DLD1 (cell line): ENCODE results near the gene HLA-G.

Experiments
- in situ Hi-C: cut with HindIII; loops from 2 replicates; pipeline ENCODE4 v1.10.0; 2017; ENCODE audit warnings: low sequenced_read_pairs

The HLA-G gene

DNA sequence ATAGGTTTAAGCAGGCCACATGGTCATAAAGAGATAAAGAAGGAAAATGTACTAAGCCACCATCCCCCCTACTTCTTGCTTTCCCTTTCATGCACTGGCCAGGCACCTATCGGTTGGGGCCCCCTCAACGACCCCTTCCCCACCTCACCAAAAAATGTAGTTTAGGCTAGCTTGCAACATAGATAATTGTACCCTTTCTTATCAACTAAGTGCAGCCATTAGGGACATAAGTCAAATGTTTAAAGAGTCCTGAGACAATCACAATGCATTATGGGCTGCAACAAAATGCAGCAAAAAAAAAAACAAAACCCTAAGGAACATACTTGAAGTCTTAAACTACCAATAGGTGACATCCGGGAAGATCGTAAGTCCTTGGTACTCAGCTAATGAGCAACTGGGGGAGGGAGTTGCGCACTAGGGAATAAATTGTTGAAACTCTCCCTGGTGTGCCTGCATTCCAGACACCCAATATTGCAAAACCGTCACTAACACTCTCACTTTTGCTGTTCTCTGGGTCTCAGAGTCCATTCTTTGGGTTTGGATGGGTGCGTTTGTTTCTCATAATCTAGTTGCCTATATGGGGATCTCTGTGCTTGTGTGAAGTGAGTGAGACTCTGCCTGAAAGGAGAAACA, 12.4 kb upstream of the HLA-G start:
- in situ Hi-C loops = no loop called here

DNA sequence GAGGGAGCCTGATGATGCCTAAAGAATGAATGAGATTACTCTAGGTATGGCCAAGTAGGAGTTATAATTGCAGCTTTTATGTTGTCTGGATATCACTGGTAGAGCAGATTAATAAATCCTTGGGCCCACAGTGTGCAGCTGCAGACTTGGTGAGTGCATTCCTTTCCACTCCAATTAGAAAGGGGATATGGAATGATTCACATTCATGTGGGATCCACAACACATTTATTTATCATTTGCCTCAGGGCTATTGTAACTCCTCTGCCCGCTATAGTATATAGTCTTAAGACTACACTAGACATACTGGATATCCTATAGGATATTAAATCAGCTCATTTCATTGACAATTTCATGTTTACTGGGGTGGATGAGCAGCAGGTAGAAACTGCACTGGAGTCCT, 11.6 kb upstream of the HLA-G start:
- in situ Hi-C loops = no loop called here

DNA sequence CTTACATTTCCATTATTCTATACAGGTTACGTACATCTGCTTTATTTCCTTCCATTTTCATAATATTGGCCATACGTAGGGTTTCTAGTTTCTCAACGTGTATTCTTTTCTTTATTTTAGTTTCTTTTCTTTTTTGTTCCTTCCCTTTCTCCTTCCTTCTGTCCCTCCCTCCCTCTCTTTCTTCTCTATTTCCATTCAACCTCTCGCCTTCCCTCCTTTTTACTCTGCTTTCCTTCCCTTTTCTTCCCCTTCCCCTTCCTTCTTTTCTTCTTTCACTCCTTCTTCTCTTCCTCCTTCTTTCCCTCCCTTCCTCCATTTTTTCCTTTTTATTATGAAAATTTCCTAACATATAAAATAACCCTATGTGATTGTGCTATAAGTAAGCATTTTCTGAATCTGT, 8.7 kb upstream of the HLA-G start:
- in situ Hi-C loops = no loop called here

DNA sequence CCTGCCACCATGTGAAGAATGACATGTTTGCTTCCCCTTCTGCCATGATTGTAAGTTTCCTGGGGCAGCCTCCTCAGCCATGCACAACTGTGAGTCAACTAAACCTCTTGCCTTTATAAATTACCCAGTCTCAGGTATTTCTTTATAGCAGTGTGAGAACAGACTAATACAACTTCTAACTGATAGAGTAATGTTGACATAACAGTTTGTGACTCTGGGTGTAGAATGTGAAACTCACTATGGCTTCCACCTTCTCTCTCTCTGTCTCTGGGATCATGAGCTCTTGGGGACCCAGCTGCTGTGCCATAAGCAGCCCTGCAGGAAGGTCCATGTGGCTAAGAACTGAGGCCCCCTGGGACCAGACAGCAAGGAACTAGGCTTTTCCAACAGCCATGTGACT, 3.5 kb upstream of the HLA-G start:
- in situ Hi-C loops = no loop called here

DNA sequence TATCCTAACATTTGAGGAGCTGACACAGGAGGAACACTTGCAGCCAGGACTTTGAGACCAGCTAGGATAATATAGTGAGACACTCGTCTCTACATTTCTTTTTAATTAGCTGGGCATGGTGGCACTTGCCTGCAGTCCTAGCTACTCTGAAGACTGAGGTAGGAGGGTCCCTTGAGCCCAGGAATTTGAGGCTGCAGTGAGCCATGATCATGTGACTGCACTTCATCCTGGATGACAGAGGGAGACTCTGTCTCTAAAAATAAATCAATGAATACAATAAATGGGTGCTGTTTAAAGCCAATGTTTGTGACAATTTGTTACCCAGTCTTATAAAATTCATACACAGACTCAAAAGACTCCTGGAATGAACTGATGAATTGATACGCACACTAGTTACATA, 1.8 kb upstream of the HLA-G start:
- in situ Hi-C loops = no loop called here

DNA sequence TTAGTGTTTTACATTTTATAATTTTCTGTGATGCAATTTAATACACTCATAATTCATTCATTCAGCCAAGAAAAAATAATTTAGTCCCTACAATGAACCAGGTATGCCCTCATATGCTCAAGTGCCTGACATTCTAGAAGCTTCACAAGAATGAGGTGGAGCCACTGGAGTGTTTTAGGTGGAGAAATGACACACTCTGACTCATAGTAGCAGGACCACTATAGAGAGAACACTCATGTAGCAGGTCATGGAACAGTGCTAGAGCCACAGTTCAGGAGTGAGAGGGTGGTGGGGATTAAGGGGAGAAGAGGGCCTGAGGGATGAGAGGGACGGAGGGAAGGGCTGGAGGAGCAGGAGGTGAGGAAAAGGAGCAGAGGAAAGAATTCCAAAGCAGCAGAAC, 1.4 kb upstream of the HLA-G start:
- in situ Hi-C loops = no loop called here

DNA sequence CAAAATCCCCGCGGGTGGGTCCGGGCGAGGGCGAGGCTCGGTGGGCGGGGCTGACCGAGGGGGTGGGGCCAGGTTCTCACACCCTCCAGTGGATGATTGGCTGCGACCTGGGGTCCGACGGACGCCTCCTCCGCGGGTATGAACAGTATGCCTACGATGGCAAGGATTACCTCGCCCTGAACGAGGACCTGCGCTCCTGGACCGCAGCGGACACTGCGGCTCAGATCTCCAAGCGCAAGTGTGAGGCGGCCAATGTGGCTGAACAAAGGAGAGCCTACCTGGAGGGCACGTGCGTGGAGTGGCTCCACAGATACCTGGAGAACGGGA, 809 bp downstream of the HLA-G start:
- in situ Hi-C loops = no loop called here

DNA sequence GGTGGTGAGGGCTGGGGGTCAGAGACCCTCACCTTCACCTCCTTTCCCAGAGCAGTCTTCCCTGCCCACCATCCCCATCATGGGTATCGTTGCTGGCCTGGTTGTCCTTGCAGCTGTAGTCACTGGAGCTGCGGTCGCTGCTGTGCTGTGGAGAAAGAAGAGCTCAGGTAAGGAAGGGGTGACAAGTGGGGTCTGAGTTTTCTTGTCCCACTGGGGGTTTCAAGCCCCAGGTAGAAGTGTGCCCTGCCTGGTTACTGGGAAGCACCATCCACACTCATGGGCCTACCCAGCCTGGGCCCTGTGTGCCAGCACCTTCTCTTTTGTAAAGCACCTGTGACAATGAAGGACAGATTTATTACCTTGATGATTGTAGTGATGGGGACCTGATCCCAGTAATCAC, 2.1 kb downstream of the HLA-G start:
- in situ Hi-C loops = no loop called here

DNA sequence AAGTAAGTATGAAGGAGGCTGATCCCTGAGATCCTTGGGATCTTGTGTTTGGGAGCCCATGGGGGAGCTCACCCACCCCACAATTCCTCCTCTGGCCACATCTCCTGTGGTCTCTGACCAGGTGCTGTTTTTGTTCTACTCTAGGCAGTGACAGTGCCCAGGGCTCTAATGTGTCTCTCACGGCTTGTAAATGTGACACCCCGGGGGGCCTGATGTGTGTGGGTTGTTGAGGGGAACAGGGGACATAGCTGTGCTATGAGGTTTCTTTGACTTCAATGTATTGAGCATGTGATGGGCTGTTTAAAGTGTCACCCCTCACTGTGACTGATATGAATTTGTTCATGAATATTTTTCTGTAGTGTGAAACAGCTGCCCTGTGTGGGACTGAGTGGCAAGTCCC, 2.8 kb downstream of the HLA-G start:
- in situ Hi-C loops = no loop called here

DNA sequence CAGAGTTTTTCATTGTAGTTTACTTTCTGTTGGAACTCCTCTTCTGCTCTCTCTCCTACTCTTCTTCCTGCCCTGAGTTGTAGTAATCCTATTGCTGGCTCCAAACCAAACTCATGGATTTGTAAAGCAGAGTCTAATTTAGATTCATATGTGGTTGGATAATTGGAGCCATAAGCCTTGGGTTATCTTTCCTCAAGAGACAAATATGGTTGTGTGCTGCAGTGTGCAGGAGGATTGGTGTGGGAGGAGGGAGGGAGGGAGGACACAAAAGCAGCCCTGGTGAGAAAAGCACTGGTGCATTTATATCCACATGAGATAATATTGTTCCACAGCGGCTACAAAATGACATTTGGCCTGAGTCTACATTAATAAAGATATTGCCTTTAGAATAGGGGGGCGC, 4.2 kb downstream of the HLA-G start:
- in situ Hi-C loops = no loop called here

DNA sequence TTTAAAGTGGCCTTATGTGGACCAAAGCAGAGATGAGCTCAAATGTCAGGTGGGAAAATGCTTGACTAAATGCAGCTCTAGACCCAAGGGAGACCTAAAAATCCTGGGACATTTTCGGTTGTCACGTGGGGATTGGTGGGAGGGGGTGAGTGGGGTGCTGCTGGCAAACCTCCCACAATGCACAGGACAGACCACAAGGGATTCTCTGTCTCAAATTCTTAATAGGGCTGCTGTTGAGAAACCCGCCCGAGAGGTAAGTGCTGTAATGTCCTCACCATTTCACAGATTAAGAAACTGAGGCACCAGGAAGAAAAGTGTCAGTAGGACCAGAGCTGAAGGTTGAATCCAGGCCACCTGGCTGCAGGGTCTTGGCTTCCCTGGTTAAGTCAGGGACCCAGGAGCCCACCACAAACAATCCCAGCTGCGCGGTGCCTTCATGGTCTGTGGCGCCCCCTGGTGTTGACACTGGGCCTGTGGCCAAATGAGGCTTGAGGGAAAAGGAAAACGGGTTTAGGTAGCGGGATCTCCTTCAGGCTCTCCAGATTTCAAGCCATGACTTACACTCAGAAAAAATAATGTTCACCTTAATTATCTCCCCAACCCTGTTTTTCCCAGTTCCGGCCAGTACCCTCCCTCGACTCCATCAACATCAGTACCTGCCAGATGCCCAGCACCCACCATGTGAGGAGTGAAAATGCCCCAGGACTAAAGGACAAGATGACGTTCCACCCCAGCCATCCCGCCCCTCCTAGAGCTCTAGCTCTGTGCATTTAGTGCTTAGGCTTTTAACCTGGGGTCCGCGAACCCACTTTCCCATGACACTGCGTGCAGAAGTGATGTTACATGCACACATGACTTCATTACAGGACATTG, 7.2 kb downstream of the HLA-G start:
- in situ Hi-C loops = no loop called here

DNA sequence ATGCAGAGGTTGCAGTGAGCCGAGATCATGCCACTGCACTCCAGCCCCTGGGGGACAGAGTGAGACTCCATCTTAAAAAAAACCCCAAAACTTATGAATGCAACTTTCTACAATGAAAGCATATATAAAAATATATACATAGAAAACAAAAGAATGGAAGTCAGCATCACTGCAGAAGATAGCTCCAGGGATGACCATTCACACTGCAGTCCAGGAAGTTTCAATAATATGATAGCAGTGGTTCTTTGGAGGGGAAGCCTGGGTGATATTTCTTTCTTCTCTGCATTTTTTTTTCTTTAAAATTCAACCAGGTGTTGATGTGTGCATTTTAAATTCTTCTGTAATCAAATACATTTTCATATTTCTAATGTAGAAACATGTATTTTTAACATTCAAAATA, 12.3 kb downstream of the HLA-G start:
- in situ Hi-C loops = no loop called here

DNA sequence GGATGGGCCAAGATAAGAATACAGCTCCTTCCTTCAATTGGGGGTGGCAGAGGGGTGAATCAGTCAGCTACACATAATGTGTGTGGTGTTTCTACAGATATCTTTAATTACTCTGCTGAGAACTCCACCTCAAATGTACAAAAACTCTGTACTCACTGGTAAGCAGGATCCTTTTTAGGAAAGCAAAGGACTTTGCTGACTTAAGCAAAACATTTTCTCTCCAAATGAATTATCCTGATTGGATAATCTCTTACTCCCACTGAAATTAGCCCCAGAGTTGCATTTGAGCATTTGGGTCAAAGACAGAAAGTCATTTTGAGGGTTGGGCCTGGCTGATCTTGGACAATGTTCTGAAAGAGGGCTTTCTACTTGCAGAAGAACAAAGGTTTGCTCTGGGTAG, 13.4 kb downstream of the HLA-G start:
- in situ Hi-C loops = no loop called here

DNA sequence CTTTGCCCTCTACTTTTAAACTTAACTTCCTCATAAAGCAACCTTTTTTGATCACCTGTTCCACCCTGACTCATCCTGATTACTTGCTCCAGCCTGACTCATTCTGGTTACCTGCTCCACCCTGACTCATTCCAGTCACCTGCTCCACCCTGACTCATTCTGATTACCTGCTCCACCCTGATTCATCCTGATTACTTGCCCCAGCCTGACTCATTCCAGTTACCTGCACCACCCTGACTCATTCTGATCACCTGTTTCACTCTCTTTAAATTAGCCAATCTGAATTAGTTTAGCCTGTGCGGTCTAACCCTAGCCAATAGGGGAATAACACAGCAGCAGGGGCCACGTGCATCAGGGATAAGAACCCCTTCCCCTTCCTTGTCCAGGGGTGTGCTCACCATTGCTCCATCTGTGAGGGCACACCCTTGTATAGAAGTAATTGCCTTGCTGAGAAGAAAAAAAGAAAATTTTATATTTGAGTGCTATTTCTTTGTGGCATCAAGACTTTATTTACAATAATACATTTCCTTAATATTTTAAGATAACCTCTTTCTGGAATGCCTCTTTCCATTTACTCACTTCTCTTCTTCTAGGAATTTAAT, 17.9 kb downstream of the HLA-G start:
- in situ Hi-C loops = no loop called here

DNA sequence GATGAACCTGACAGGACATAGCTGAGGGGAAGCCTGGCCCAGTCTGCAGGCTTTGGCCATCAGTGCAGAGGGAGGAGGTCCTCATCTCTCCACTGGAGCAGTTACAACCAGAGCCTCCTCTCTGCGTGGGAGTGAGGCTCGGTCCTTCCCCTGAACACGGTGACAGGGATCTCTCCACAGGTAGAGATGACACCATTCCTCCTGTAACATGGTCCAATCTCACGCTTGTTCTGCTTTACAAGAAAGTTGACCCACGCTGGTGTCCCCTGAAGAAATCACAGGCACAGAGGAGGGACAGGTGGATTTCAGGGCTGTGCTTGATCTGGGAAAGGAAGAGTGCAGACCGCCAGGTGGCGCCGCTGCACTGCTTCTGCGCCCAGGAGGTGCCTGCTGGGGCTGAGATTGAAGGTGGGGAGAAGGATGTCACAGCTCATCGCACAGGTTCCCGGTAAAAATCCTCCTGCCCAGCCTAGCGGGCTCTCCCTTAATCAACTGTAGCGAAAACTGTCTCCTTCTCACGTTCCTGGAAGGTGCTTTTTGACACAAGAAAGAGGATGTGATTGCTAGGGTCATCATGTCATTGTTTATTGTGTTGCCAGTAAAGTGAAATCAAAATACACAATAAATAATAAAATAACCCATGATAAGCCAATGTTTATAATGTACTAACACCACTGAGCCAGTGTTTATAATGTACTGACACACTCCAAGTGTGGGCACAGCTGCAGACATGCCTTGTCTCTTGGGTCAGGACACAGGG, 20.4 kb downstream of the HLA-G start:
- in situ Hi-C loops = no loop called here

DNA sequence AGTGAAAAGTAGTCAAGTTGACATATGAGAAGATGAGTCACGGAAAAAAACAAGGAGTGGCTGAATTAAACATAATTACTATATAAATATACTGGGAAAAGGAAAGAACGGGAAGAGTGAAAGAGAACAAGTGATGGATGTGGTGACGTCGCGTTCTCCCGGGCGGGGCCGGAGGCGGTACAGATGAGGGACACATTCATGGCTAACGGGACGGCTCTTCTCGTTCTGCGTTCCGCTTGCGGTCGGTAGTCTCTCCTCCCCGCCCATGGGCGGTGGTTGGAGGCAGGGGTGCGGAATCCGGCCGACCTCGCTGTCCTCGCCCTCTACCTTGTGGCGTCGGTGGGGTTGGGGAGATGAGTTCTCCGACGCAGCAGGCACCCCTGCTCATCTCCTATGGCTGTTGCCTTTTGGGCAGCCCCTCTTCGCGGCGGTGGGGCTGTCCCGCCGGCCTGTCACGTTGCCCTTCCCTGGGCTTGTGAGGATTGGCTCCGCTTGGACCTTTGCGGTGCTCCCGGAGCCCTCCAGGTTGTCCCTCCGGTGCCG, 22.5 kb downstream of the HLA-G start:
- in situ Hi-C loops = loop anchor here (25.0 kb wide), 1 partner anchor 162 kb away; no protein-coding TSS in a partner anchor

DNA sequence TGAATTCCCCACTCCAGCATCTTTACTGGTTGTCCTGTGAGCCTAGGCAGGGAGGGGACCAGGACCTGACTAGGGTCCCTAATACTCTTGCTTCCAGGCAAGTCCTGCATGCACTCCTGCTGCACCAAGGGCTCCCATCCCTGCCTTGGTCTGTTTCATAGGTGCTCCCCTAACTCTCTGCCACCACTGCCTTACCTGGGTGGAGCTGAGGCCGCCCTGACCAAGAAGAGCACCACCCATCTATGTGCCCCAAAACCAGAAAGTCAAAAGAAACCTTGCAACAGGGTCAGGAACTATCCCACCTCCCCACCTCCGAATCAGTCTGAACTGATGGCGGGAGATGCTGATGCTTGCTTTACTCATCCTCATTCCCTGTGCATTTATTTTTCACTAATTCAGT, 23.6 kb downstream of the HLA-G start:
- in situ Hi-C loops = loop anchor here (25.0 kb wide), 1 partner anchor 161 kb away; no protein-coding TSS in a partner anchor

DNA sequence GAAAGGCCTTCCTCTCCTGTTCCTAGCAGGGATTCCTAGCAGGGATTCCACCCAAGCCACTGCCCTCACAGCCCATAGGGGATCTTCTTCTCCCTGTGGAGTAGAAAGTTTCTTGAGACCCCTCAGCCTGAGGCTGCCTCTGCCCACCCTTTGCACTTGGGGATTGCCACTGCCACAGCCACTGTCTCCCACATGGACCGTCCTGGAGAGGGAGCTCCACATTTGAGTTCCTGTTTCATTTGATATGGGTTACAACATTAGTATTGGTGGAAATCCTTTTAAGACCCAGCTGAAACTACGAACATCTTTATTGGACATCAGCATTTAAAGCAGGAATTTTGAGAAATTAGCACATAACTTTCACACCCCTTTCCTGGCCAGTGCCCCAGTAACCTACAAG, 25.6 kb downstream of the HLA-G start:
- in situ Hi-C loops = loop anchor here (25.0 kb wide), 1 partner anchor 159 kb away; no protein-coding TSS in a partner anchor

DNA sequence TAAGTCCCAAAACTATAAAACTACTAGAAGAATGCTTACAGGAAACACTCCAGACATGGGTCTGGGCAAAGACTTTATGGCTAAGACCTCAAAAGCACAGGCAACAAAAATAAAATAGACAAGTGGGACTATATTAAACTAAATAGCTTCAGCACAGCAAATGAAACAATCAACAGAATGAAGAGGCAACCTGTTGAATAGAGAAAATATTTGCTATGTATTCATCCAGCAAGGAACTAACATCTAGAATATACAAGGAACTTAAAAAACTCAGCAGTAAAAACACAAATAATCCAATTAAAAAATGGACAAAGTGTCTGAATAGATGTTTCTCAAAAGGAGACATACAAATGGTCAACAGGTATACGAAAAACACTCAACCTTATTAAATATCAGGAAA, 30.4 kb downstream of the HLA-G start:
- in situ Hi-C loops = loop anchor here (25.0 kb wide), 1 partner anchor 154 kb away; no protein-coding TSS in a partner anchor

DNA sequence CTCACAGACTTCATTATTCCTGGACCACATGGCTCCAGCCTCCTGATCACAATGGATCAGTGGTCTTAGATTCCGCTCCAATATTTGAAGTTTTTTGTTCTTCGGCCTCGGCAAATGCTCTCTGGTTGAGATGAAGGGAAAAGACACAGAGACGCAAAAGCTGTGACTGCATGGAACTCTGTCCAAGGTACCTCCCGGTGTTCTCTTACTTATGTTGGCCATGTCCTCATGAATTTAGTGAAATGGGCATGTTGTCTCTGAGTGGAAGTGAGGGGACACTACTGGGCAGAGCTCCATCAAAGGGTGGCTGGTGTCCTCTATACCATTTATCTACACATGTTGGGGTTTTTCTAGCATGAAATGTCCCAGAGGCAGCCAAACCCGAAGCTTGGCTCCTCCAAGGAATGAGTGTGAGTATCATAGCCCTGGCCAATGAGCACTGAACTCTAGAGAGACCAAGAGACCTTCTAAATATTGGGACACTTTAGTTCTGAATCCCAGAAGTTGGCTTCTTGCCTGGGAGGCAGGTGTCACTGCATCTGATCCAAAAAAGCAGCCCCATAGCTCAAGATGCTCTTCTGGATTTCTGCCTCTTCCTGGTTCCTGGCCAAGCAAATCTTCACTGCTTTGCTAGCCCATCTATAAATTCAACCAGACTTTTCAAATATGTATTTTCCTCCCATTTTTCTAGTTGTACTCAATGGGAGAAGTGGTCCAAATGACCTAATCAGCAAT, 34.1 kb downstream of the HLA-G start:
- in situ Hi-C loops = loop anchor here (25.0 kb wide), 1 partner anchor 151 kb away; no protein-coding TSS in a partner anchor
